Endothelial cell of umbilical vein (primary cell): Measurements from ENCODE around the gene GPHA2.

Experiments used
- FOS ChIP-seq: IDR thresholded peaks from 2 replicates; pipeline ENCODE4 v1.6.1; 2011; ENCODE audit warnings: mild to moderate bottlenecking, low read length, moderate library complexity, borderline replicate concordance; ENCODE audit not compliant: insufficient read depth
- GATA2 ChIP-seq: IDR thresholded peaks from 2 replicates; pipeline ENCODE4 v1.7.0; 2011; ENCODE audit warnings: low read depth, mild to moderate bottlenecking, moderate library complexity, mixed read lengths, low read length; ENCODE audit not compliant: insufficient read length, insufficient read depth
- JUN ChIP-seq: IDR thresholded peaks from 2 replicates; pipeline ENCODE4 v1.6.1; 2011; ENCODE audit warnings: borderline replicate concordance, low read depth; ENCODE audit not compliant: insufficient read length, insufficient read depth
- POLR2A ChIP-seq: IDR thresholded peaks from 2 replicates; pipeline ENCODE4 v1.6.1; 2012; ENCODE audit warnings: low read depth, mild to moderate bottlenecking, control low read depth, low read length
- POLR2AphosphoS5 ChIP-seq: IDR thresholded peaks from 2 replicates; pipeline ENCODE4 v1.6.1; 2012; ENCODE audit warnings: low read depth, mild to moderate bottlenecking, control low read depth, low read length, moderate library complexity; ENCODE audit not compliant: insufficient read depth
- TF ChIP-seq, protein P1 (sequence below), 2 donors: IDR thresholded peaks; 1 replicate in 1 of 2; 2 replicates in 1 of 2; pipeline ENCODE4 v1.5.1; 2011; ENCODE audit warnings: low read length in 2 of 2, mild to moderate bottlenecking in 2 of 2, moderate library complexity in 2 of 2, control low read depth in 1 of 2, inconsistent platforms in 1 of 2, low read depth in 1 of 2; ENCODE audit not compliant: insufficient read depth in 1 of 2; ENCODE audit errors: extremely low read depth in 1 of 2
- TF ChIP-seq, protein P2 (sequence below): IDR thresholded peaks from 2 replicates; pipeline ENCODE4 v1.6.1; 2011; ENCODE audit not compliant: insufficient read depth, insufficient read length

DNA sequence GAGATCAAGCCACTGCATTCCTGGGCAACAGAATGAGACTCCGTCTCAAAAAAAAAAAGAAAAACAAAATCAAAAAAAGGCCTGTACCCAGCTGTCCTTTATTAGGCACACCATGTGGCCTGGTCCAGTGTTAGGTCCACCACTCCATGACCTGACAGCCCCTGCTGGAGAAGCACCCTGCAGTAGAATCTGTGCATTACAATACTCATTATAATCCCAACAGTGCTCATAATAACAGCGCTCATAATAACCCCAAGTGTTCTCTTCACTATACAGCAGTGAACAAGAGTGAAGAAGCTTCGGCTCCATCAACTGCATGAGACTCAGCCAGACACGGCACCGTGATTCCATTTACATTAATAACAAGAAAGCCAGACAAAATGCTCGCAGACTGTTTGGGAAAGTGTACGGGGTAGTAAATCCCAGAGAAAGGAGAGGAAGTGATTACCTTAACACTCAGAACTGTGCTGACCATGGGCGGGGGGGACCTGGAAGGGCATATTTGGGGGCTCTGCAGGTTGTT lies 48.4 kb downstream of the GPHA2 start:
- TF ChIP-seq, protein P1, sequence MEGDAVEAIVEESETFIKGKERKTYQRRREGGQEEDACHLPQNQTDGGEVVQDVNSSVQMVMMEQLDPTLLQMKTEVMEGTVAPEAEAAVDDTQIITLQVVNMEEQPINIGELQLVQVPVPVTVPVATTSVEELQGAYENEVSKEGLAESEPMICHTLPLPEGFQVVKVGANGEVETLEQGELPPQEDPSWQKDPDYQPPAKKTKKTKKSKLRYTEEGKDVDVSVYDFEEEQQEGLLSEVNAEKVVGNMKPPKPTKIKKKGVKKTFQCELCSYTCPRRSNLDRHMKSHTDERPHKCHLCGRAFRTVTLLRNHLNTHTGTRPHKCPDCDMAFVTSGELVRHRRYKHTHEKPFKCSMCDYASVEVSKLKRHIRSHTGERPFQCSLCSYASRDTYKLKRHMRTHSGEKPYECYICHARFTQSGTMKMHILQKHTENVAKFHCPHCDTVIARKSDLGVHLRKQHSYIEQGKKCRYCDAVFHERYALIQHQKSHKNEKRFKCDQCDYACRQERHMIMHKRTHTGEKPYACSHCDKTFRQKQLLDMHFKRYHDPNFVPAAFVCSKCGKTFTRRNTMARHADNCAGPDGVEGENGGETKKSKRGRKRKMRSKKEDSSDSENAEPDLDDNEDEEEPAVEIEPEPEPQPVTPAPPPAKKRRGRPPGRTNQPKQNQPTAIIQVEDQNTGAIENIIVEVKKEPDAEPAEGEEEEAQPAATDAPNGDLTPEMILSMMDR (IDR thresholded peaks at IDR 0.05; ENCODE audit: extremely low read depth in 1 of 2, insufficient read depth in 1 of 2, low read depth in 1 of 2, low read length in 2 of 2), result no peak
- TF ChIP-seq FOS (no peak), POLR2A (no peak), GATA2 (no peak), JUN (no peak), POLR2AphosphoS5 (no peak)
- TF ChIP-seq, protein P2, sequence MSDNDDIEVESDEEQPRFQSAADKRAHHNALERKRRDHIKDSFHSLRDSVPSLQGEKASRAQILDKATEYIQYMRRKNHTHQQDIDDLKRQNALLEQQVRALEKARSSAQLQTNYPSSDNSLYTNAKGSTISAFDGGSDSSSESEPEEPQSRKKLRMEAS, result no peak
